Sigmoid colon (tissue), 4 donors: Measurements from ENCODE around the gene DEAF1.

ENCODE experiments used
- CTCF ChIP-seq, 4 experiments: fragments of 450-650 bp in 3 of 4; fragments of 200-600 bp in 1 of 4; IDR thresholded peaks; one replicate each; pipeline ENCODE4 v1.5.1; 2016 to 2019; ENCODE audit warnings: antibody characterized with exemption in 4 of 4, mild to moderate bottlenecking in 3 of 4, moderate library complexity in 2 of 4
- POLR2A ChIP-seq, 2 donors: fragments of 450-650 bp; IDR thresholded peaks; one replicate each; pipeline ENCODE4 v1.6.1; 2016; ENCODE audit warnings: antibody characterized with exemption in 2 of 2, mild to moderate bottlenecking in 2 of 2, moderate library complexity in 2 of 2
- POLR2AphosphoS5 ChIP-seq, 4 donors: sonication (generic); formaldehyde crosslinking; IDR thresholded peaks; one replicate each; pipeline ENCODE4 v1.6.1; 2017; ENCODE audit warnings: antibody characterized with exemption in 4 of 4

DNA sequence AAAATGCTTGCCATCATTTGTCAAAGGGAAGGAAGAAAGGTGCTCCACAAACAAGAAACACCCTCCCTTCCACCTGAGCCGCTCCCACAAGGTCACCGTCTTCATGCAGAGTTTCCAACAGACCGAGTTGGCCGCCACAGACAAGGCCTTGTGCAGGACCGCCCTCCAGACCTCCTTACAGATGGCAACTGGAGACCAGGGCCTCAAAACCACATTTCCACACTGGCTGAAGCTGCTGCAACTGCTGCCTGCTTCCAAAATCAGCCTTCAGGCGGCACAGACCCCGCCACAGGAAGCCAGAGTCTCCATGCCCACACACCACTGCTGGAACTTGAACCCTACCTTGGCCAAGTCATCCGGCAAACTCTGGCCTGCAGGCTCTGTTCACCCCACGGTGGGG, 6.3 kb downstream of the DEAF1 start:
- TF ChIP-seq POLR2AphosphoS5 (IDR thresholded peaks at IDR 0.05): no peak
- no peak for TF ChIP-seq CTCF (IDR thresholded peaks at IDR 0.05)
- no peak for TF ChIP-seq POLR2A (IDR thresholded peaks at IDR 0.05)
